Endothelial cell of umbilical vein (primary cell): ENCODE measurements around the gene NCK2.

Source experiments
- CTCF ChIP-seq, 2 donors: IDR thresholded peaks; 1 replicate in 1 of 2; 2 replicates in 1 of 2; pipeline ENCODE4 v1.5.1; 2011; ENCODE audit warnings: low read length in 2 of 2, mild to moderate bottlenecking in 2 of 2, moderate library complexity in 2 of 2, control low read depth in 1 of 2, inconsistent platforms in 1 of 2, low read depth in 1 of 2; ENCODE audit not compliant: insufficient read depth in 1 of 2; ENCODE audit errors: extremely low read depth in 1 of 2
- EZH2 ChIP-seq: IDR thresholded peaks from 2 replicates; pipeline ENCODE4 v1.6.1; 2012; ENCODE audit warnings: borderline replicate concordance, low read depth, mild to moderate bottlenecking, moderate library complexity, low read length, inconsistent platforms; ENCODE audit not compliant: severe bottlenecking
- FOS ChIP-seq: IDR thresholded peaks from 2 replicates; pipeline ENCODE4 v1.6.1; 2011; ENCODE audit warnings: mild to moderate bottlenecking, low read length, moderate library complexity, borderline replicate concordance; ENCODE audit not compliant: insufficient read depth
- GATA2 ChIP-seq: IDR thresholded peaks from 2 replicates; pipeline ENCODE4 v1.7.0; 2011; ENCODE audit warnings: low read depth, mild to moderate bottlenecking, moderate library complexity, mixed read lengths, low read length; ENCODE audit not compliant: insufficient read length, insufficient read depth
- JUN ChIP-seq: IDR thresholded peaks from 2 replicates; pipeline ENCODE4 v1.6.1; 2011; ENCODE audit warnings: borderline replicate concordance, low read depth; ENCODE audit not compliant: insufficient read length, insufficient read depth
- MAX ChIP-seq: IDR thresholded peaks from 2 replicates; pipeline ENCODE4 v1.6.1; 2011; ENCODE audit not compliant: insufficient read depth, insufficient read length
- POLR2A ChIP-seq: IDR thresholded peaks from 2 replicates; pipeline ENCODE4 v1.6.1; 2012; ENCODE audit warnings: low read depth, mild to moderate bottlenecking, control low read depth, low read length
- POLR2AphosphoS5 ChIP-seq: IDR thresholded peaks from 2 replicates; pipeline ENCODE4 v1.6.1; 2012; ENCODE audit warnings: low read depth, mild to moderate bottlenecking, control low read depth, low read length, moderate library complexity; ENCODE audit not compliant: insufficient read depth

DNA sequence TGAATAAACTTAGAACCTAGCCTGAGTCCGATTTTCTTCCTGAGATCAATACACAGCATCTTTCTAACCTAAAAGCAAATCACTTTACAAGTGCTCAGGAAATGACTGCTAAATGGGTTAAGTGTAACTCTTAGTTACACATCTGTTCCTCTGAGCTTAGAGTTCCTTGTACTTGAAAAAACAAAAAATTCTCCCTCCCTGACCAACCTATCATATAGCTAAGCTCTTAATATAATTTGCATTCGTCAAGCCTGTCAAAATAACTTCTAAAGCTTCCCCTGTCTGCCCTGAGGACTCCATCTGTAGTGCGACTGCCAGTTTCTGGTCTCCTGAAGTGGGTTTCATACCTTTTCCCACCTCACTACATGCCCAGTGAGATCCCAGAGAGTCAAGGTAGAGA, 190.4 kb downstream of the NCK2 start:
- TF ChIP-seq CTCF (IDR thresholded peaks at IDR 0.05; ENCODE audit: extremely low read depth in 1 of 2, insufficient read depth in 1 of 2, low read depth in 1 of 2, low read length in 2 of 2): no peak
- TF ChIP-seq EZH2: no peak
- TF ChIP-seq POLR2A: no peak
- no peak for TF ChIP-seq JUN
- no peak for TF ChIP-seq POLR2AphosphoS5
- no peak for TF ChIP-seq MAX
- TF ChIP-seq GATA2: no peak
- no peak for TF ChIP-seq FOS
